Measurements from ENCODE around the gene TRIM31. TPM values are rescaled to one million over a fixed set of nuclear protein-coding genes. Genes with fewer than 3 reads are reported as not detected.

TRIM31 gene
- total and polyA plus RNA-seq, 2 donors (not counting 1 experiment from before 2014, with no cell fraction given) = not detected

GRCh38 chr6:30157999-30158398 lies 45.1 kb upstream of the TRIM31 start:
- Histone ChIP-seq H4K20me1 (ENCODE audit: control insufficient read depth, extremely low read depth, insufficient read depth, low read length) (no peaks in the 10 kb centered on the region), H2AFZ (ENCODE audit: low read length) (no peak overlapping the region), H3K27ac (ENCODE audit: insufficient read depth, low read length) (no peak overlapping the region), H3K9ac (ENCODE audit: insufficient read depth, low read length) (no peak overlapping the region), H3K79me2 (ENCODE audit: control insufficient read depth, insufficient read depth, low read length) (no peaks in the 10 kb centered on the region), H3K4me2 (ENCODE audit: extremely low read depth, insufficient read depth, low read length) (no peak overlapping the region), H3K27me3 (ENCODE audit: control insufficient read depth, insufficient read depth, low read length) (peaks cover 3% of the 10 kb centered on the region), H3K36me3 (ENCODE audit: control insufficient read depth, insufficient read depth, low read length) (no peaks in the 10 kb centered on the region), H3K9me3 (ENCODE audit: control insufficient read depth, insufficient read depth, low read depth, low read length) (no peaks in the 10 kb centered on the region), H3K4me3 (replicated peaks in 1 of 4; ENCODE audit: control extremely low read depth in 1 of 4, insufficient read depth in 1 of 4, low read depth in 3 of 4, low read length in 4 of 4) (no peak overlapping the region), H3K4me1 (ENCODE audit: control insufficient read depth, extremely low read depth, insufficient read depth, low read length) (peaks cover 6% of the 10 kb centered on the region)
- no peak for DNase-seq (ENCODE audit: low read depth in 2 of 2)
- TF ChIP-seq EZH2 (IDR thresholded peaks at IDR 0.05; ENCODE audit: low read length, missing control alignments) = no peak
- TF ChIP-seq, protein P1, sequence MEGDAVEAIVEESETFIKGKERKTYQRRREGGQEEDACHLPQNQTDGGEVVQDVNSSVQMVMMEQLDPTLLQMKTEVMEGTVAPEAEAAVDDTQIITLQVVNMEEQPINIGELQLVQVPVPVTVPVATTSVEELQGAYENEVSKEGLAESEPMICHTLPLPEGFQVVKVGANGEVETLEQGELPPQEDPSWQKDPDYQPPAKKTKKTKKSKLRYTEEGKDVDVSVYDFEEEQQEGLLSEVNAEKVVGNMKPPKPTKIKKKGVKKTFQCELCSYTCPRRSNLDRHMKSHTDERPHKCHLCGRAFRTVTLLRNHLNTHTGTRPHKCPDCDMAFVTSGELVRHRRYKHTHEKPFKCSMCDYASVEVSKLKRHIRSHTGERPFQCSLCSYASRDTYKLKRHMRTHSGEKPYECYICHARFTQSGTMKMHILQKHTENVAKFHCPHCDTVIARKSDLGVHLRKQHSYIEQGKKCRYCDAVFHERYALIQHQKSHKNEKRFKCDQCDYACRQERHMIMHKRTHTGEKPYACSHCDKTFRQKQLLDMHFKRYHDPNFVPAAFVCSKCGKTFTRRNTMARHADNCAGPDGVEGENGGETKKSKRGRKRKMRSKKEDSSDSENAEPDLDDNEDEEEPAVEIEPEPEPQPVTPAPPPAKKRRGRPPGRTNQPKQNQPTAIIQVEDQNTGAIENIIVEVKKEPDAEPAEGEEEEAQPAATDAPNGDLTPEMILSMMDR (conservative IDR thresholded peaks at IDR 0.05 in 1 of 2, IDR thresholded peaks at IDR 0.05 in 1 of 2; ENCODE audit: low read depth in 1 of 2, low read length in 2 of 2) = no peak

- Histone ChIP-seq H2AFZ (ENCODE audit: low read length) (no peak overlapping the region), H3K79me2 (ENCODE audit: control insufficient read depth, insufficient read depth, low read length) (no peaks in the 10 kb centered on the region), H3K27me3 (ENCODE audit: control insufficient read depth, insufficient read depth, low read length) (peaks cover 3% of the 10 kb centered on the region), H3K4me3 (replicated peaks in 1 of 4; ENCODE audit: control extremely low read depth in 1 of 4, insufficient read depth in 1 of 4, low read depth in 3 of 4, low read length in 4 of 4) (no peak overlapping the region), H3K36me3 (ENCODE audit: control insufficient read depth, insufficient read depth, low read length) (no peaks in the 10 kb centered on the region), H3K4me2 (ENCODE audit: extremely low read depth, insufficient read depth, low read length) (no peak overlapping the region), H3K27ac (ENCODE audit: insufficient read depth, low read length) (no peak overlapping the region), H3K9ac (ENCODE audit: insufficient read depth, low read length) (no peak overlapping the region), H3K4me1 (ENCODE audit: control insufficient read depth, extremely low read depth, insufficient read depth, low read length) (peaks cover 6% of the 10 kb centered on the region), H4K20me1 (ENCODE audit: control insufficient read depth, extremely low read depth, insufficient read depth, low read length) (no peaks in the 10 kb centered on the region), H3K9me3 (ENCODE audit: control insufficient read depth, insufficient read depth, low read depth, low read length) (no peaks in the 10 kb centered on the region)
- DNase-seq (ENCODE audit: low read depth in 2 of 2) = no peak
- TF ChIP-seq EZH2 (IDR thresholded peaks at IDR 0.05; ENCODE audit: low read length, missing control alignments) = no peak
- TF ChIP-seq, protein P1 (conservative IDR thresholded peaks at IDR 0.05 in 1 of 2, IDR thresholded peaks at IDR 0.05 in 1 of 2; ENCODE audit: low read depth in 1 of 2, low read length in 2 of 2) = no peak
These were observed 44.7 kb upstream of the TRIM31 start for GRCh38 chr6:30157581-30157980.

DNA sequence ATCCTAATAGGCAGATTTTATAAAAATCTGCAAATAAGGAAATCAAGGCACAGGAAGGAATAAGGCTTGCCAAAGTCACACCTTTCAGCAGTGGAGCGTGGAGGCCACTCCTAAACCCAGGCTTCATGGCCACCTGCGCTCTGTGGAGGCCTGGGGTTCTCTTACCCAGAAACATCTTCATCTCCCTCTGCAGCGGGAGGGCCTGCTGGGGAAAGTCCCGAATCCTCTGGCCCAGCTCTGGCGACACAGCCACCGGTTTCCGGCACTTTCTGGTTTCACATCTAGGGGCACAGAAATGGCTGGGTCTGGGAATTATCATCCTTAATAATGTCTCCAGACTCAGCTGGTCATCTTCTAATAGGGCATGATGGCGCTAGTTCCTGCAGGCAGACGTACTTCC lies 43.9 kb upstream of the TRIM31 start:
- H3K36me3 ChIP-seq (ENCODE audit: control insufficient read depth, insufficient read depth, low read length) = no peaks in the 10 kb centered on the region
- DNase-seq (ENCODE audit: low read depth in 2 of 2) = no peak
- H2AFZ ChIP-seq (ENCODE audit: low read length) = no peak overlapping the region
- no peak overlapping the region for H3K4me2 ChIP-seq (ENCODE audit: extremely low read depth, insufficient read depth, low read length)
- no peaks in the 10 kb centered on the region for H4K20me1 ChIP-seq (ENCODE audit: control insufficient read depth, extremely low read depth, insufficient read depth, low read length)
- H3K9me3 ChIP-seq (ENCODE audit: control insufficient read depth, insufficient read depth, low read depth, low read length) = no peaks in the 10 kb centered on the region
- H3K79me2 ChIP-seq (ENCODE audit: control insufficient read depth, insufficient read depth, low read length) = no peaks in the 10 kb centered on the region
- no peak overlapping the region for H3K9ac ChIP-seq (ENCODE audit: insufficient read depth, low read length)
- peaks cover 6% of the 10 kb centered on the region for H3K4me1 ChIP-seq (ENCODE audit: control insufficient read depth, extremely low read depth, insufficient read depth, low read length)
- H3K4me3 ChIP-seq (replicated peaks in 1 of 4; ENCODE audit: control extremely low read depth in 1 of 4, insufficient read depth in 1 of 4, low read depth in 3 of 4, low read length in 4 of 4) = no peak overlapping the region
- H3K27ac ChIP-seq (ENCODE audit: insufficient read depth, low read length) = no peak overlapping the region
- TF ChIP-seq, protein P1 (conservative IDR thresholded peaks at IDR 0.05 in 1 of 2, IDR thresholded peaks at IDR 0.05 in 1 of 2; ENCODE audit: low read depth in 1 of 2, low read length in 2 of 2) = no peak
- TF ChIP-seq EZH2 (IDR thresholded peaks at IDR 0.05; ENCODE audit: low read length, missing control alignments) = no peak
- H3K27me3 ChIP-seq (ENCODE audit: control insufficient read depth, insufficient read depth, low read length) = peaks cover 3% of the 10 kb centered on the region

Data from fibroblast of lung (primary cell).